K562 (cell line): Measurements from ENCODE around the gene GPD2. TPM values are rescaled to one million over a fixed set of nuclear protein-coding genes. Genes with fewer than 3 reads are reported as not detected.

ENCODE experiments used
- ADNP ChIP-seq: fragments of 200-800 bp; sonication (Bioruptor generic); IDR thresholded peaks from 2 replicates; pipeline ENCODE4 v1.6.1; 2016; ENCODE audit warnings: missing genetic modification characterization, missing compliant biosample characterization
- BHLHE40 ChIP-seq: IDR thresholded peaks from 2 replicates; pipeline ENCODE4 v1.6.1; 2011; ENCODE audit warnings: low read length, improper control_type of control experiment
- CBFA2T2 ChIP-seq: fragments of 450-650 bp; conservative IDR thresholded peaks from 2 replicates; pipeline ENCODE4 v1.6.1; 2017; ENCODE audit warnings: mild to moderate bottlenecking
- DPF2 ChIP-seq: fragments of 450-650 bp; IDR thresholded peaks from 2 replicates; pipeline ENCODE4 v1.6.1; 2016
- FUS ChIP-seq: fragments of 200-400 bp; formaldehyde crosslinking; optimal IDR thresholded peaks from 2 replicates; pipeline ENCODE3; 2017; ENCODE audit warnings: low read depth, low read length
- HMG20B ChIP-seq: fragments of 250-450 bp; sonication (Bioruptor Pico); IDR thresholded peaks from 2 replicates; pipeline ENCODE4 v1.5.0; 2021; ENCODE audit warnings: mild to moderate bottlenecking
- HNRNPUL1 ChIP-seq: fragments of 200-400 bp; formaldehyde crosslinking; IDR thresholded peaks from 2 replicates; pipeline ENCODE4 v1.6.1; 2017; ENCODE audit warnings: low read length
- KLF13 ChIP-seq: fragments of 450-650 bp; IDR thresholded peaks from 2 replicates; pipeline ENCODE4 v1.6.1; 2016; ENCODE audit warnings: missing genetic modification characterization, low read depth, mild to moderate bottlenecking, missing compliant biosample characterization, moderate library complexity, borderline replicate concordance
- L3MBTL2 ChIP-seq: fragments of 450-650 bp; IDR thresholded peaks from 2 replicates; pipeline ENCODE4 v1.6.1; 2016; ENCODE audit warnings: mild to moderate bottlenecking, moderate library complexity
- MIER1 ChIP-seq: fragments of 450-650 bp; IDR thresholded peaks from 2 replicates; pipeline ENCODE4 v1.6.1; 2016; ENCODE audit warnings: antibody characterized with exemption, mild to moderate bottlenecking, low read depth
- NFRKB ChIP-seq: fragments of 450-650 bp; IDR thresholded peaks from 2 replicates; pipeline ENCODE4 v1.6.1; 2016; ENCODE audit warnings: low read depth
- PCBP1 ChIP-seq: fragments of 200-400 bp; formaldehyde crosslinking; IDR thresholded peaks from 2 replicates; pipeline ENCODE4 v1.6.1; 2018; ENCODE audit warnings: mild to moderate bottlenecking, low read depth, low read length; ENCODE audit not compliant: poor library complexity, severe bottlenecking
- RBBP5 ChIP-seq: fragments of 200-600 bp; sonication (generic); IDR thresholded peaks from 2 replicates; pipeline ENCODE4 v1.6.1; 2012; ENCODE audit warnings: borderline replicate concordance, mild to moderate bottlenecking, low read length, control low read depth, inconsistent platforms; ENCODE audit not compliant: insufficient read depth, poor library complexity, severe bottlenecking
- RUNX1 ChIP-seq: sonication (generic); IDR thresholded peaks from 2 replicates; pipeline ENCODE4 v1.6.1; 2016; ENCODE audit warnings: antibody characterized with exemption, low read depth
- SREBF1 ChIP-seq: fragments of 150-350 bp; IDR thresholded peaks from 2 replicates; pipeline ENCODE4 v1.6.1; 2014; ENCODE audit warnings: antibody characterized with exemption, low read depth, low read length, borderline replicate concordance
- TEAD4 ChIP-seq, 2 experiments: sonication (generic) in 1 of 2; formaldehyde crosslinking in 1 of 2; IDR thresholded peaks; 2 replicates each; pipeline versions ENCODE4 v1.6.1 to v1.8.0; 2012 to 2022; ENCODE audit warnings: borderline replicate concordance in 1 of 2, inconsistent platforms in 1 of 2, low read length in 1 of 2, mild to moderate bottlenecking in 1 of 2, missing genetic modification reagents in 1 of 2
- TFAM ChIP-seq: fragments of 250-450 bp; sonication (Bioruptor Pico); conservative IDR thresholded peaks from 2 replicates; pipeline ENCODE4 v1.5.0; 2021; ENCODE audit warnings: mild to moderate bottlenecking, moderate library complexity
- ZNF354B ChIP-seq: fragments of 250-450 bp; sonication (Bioruptor Pico); IDR thresholded peaks from 2 replicates; pipeline ENCODE4 v1.4.0; 2020
- ZNF41 ChIP-seq: fragments of 250-450 bp; sonication (Bioruptor Pico); conservative IDR thresholded peaks from 2 replicates; pipeline ENCODE4 v1.4.0; 2020; ENCODE audit warnings: mild to moderate bottlenecking
- ZNF76 ChIP-seq: fragments of 250-450 bp; sonication (Bioruptor Pico); IDR thresholded peaks from 2 replicates; pipeline ENCODE4 v1.4.0; 2020; ENCODE audit warnings: mild to moderate bottlenecking, moderate library complexity, borderline replicate concordance
- polyA plus RNA-seq, 8 experiments: library from polyadenylated mRNA; depleted of rRNA in 4 of 8; stranded (reverse) in 5 of 8; unstranded in 3 of 8; fragments of >200 nt; fragmentation: Nextera tagmentation in 2 of 8; fragmentation: Illumina TruSeq in 1 of 8; extraction: Ambion mirVana in 2 of 8; extraction: Trizol in 1 of 8; gene quantifications; 2 replicates each; pipeline versions ENCODE4 v1.2.1 to v1.2.3, GENCODE V29; 2011 to 2014; ENCODE audit warnings: inconsistent platforms in 1 of 8, missing spikeins in 1 of 8
- total RNA-seq, 7 experiments: library from RNA; depleted of rRNA in 6 of 7; stranded (reverse); fragments of >200 nt in 6 of 7; fragmentation: Illumina TruSeq in 2 of 7; extraction: Trizol in 2 of 7; gene quantifications; 2 replicates each; pipeline versions ENCODE4 v1.2.1 to v1.2.3, GENCODE V29; 2011 to 2021; ENCODE audit warnings: low replicate concordance in 1 of 7
- TF ChIP-seq, protein P1 (sequence below), 3 experiments: fragments of 200-800 bp in 1 of 3; sonication (Bioruptor generic) in 1 of 3; sonication (generic) in 1 of 3; formaldehyde crosslinking in 1 of 3; IDR thresholded peaks; 2 replicates each; pipeline versions ENCODE4 v1.6.1 to v1.8.0; 2016 to 2022; ENCODE audit warnings: mild to moderate bottlenecking in 2 of 3, missing compliant biosample characterization in 2 of 3, missing genetic modification characterization in 2 of 3, missing genetic modification reagents in 1 of 3
- TF ChIP-seq, protein P2 (sequence below): fragments of 250-450 bp; sonication (Bioruptor Pico); IDR thresholded peaks from 2 replicates; pipeline ENCODE4 v1.4.0; 2020; ENCODE audit warnings: mild to moderate bottlenecking
- TF ChIP-seq, protein P3 (sequence below): sonication (generic); formaldehyde crosslinking; IDR thresholded peaks from 2 replicates; pipeline ENCODE4 v1.8.1; 2023; ENCODE audit warnings: mild to moderate bottlenecking, missing genetic modification reagents

Gene GPD2
- total and polyA plus RNA-seq, 9 of the 15 experiments (the other 6 are each of a cell fraction or from before 2014, with no cell fraction given), result 5.2 to 39.2 (median 19.0) TPM

DNA sequence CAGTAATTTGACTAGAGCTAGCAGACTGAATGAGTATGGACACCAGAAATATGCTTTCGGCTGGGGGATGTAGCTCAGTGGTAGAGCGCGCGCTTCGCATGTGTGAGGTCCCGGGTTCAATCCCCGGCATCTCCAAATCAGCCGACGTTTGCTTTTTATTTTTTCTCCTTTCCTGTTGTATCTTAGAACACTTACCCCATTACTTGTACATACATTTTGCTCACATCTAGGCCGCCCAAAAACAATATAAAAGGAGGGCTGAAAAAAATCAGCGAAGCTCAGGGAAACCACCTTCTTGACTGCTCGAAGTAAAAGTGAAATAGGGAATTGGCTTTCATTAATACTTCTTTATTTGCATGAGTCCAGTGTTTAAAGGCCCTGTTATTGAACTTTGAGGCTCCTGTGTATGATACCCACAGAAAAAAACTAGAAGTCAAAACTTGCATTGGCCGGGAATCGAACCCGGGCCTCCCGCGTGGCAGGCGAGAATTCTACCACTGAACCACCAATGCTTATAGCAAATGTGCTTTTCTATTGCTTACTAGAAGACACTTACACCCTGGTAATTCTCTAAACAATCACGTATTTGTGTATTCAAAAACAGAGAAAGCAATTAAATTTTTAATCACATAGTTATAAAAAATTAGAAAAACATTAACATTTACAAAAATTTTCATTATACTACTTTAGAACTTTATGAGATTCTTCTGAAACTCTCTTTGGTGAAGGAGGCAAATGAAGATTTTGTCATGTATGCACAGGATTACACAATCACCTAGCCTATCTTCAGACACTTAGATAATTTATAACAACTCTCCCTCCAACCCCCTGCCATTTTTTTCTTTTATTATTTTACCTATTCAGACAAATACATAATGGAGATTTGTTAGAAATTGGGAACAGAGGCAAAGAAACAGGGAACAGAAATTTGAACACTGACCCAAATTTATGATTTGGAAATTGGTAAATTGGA is 35.2 kb upstream of the GPD2 start (continued):
- TF ChIP-seq FUS (no peak), L3MBTL2 (no peak), SREBF1 (no peak), RUNX1 (no peak), TFAM (CRISPR knock-in tag) (no peak), ZNF354B (no peak), MIER1 (no peak), TEAD4 (IDR thresholded peaks at IDR 0.05; ENCODE audit: low read length) (peak; percentile 82), TEAD4 (CRISPR knock-in tag; IDR thresholded peaks at IDR 0.05; ENCODE audit: borderline replicate concordance) (no peak), ZNF76 (CRISPR knock-in tag) (peak; percentile 56; the same call in 1 of the 2 replicates), ZNF41 (0 out of 2 replicates have a peak, but pooled peaks have one; percentile 37), HMG20B (no peak), PCBP1 (no peak), BHLHE40 (no peak), NFRKB (no peak), CBFA2T2 (no peak), KLF13 (0 out of 2 replicates have a peak, but pooled peaks have one; percentile 47), DPF2 (no peak), RBBP5 (no peak), HNRNPUL1 (no peak), ADNP (tag) (peak; percentile 96)
- TF ChIP-seq, protein P1, sequence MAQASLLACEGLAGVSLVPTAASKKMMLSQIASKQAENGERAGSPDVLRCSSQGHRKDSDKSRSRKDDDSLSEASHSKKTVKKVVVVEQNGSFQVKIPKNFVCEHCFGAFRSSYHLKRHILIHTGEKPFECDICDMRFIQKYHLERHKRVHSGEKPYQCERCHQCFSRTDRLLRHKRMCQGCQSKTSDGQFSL (CRISPR knock-in tag; IDR thresholded peaks at IDR 0.05), result no peak
- TF ChIP-seq, protein P1 (tag; IDR thresholded peaks at IDR 0.05), result no peak; a peak in 1 of 4 replicates
- TF ChIP-seq, protein P2, sequence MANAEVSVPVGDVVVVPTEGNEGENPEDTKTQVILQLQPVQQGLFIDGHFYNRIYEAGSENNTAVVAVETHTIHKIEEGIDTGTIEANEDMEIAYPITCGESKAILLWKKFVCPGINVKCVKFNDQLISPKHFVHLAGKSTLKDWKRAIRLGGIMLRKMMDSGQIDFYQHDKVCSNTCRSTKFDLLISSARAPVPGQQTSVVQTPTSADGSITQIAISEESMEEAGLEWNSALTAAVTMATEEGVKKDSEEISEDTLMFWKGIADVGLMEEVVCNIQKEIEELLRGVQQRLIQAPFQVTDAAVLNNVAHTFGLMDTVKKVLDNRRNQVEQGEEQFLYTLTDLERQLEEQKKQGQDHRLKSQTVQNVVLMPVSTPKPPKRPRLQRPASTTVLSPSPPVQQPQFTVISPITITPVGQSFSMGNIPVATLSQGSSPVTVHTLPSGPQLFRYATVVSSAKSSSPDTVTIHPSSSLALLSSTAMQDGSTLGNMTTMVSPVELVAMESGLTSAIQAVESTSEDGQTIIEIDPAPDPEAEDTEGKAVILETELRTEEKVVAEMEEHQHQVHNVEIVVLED (CRISPR knock-in tag), result 0 out of 2 replicates have a peak, but pooled peaks have one; percentile 13
- TF ChIP-seq, protein P3, sequence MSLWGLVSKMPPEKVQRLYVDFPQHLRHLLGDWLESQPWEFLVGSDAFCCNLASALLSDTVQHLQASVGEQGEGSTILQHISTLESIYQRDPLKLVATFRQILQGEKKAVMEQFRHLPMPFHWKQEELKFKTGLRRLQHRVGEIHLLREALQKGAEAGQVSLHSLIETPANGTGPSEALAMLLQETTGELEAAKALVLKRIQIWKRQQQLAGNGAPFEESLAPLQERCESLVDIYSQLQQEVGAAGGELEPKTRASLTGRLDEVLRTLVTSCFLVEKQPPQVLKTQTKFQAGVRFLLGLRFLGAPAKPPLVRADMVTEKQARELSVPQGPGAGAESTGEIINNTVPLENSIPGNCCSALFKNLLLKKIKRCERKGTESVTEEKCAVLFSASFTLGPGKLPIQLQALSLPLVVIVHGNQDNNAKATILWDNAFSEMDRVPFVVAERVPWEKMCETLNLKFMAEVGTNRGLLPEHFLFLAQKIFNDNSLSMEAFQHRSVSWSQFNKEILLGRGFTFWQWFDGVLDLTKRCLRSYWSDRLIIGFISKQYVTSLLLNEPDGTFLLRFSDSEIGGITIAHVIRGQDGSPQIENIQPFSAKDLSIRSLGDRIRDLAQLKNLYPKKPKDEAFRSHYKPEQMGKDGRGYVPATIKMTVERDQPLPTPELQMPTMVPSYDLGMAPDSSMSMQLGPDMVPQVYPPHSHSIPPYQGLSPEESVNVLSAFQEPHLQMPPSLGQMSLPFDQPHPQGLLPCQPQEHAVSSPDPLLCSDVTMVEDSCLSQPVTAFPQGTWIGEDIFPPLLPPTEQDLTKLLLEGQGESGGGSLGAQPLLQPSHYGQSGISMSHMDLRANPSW (CRISPR knock-in tag), result no peak
